Adipocyte (in vitro differentiated cells): ENCODE data around the gene CCDC88B.

Experiments
- DNase-seq: peaks from one replicate; pipeline ENCODE4 v3.0.0-alpha.2; 2015; ENCODE audit warnings: low read depth
- H3K27me3 ChIP-seq: replicated peaks from 2 replicates; pipeline ENCODE4 v1.7.0; 2013; ENCODE audit warnings: mild to moderate bottlenecking, low read length, moderate library complexity; ENCODE audit not compliant: control insufficient read depth, insufficient read depth
- H3K36me3 ChIP-seq: 2 replicates; pipeline ENCODE4 v1.7.0; 2013; ENCODE audit warnings: low read length, mild to moderate bottlenecking, moderate library complexity; ENCODE audit not compliant: control insufficient read depth, insufficient read depth, severe bottlenecking
- H3K4me1 ChIP-seq: 2 replicates; pipeline ENCODE4 v1.7.0; 2013; ENCODE audit warnings: mild to moderate bottlenecking, low read length, moderate library complexity; ENCODE audit not compliant: control insufficient read depth, insufficient read depth
- H3K4me3 ChIP-seq: 2 replicates; pipeline ENCODE4 v1.7.0; 2013; ENCODE audit warnings: mild to moderate bottlenecking, low read length, moderate library complexity
- H3K9ac ChIP-seq: 2 replicates; pipeline ENCODE4 v1.7.0; 2013; ENCODE audit warnings: mild to moderate bottlenecking, low read length, moderate library complexity
- H3K9me3 ChIP-seq: 2 replicates; pipeline ENCODE4 v1.7.0; 2013; ENCODE audit warnings: mild to moderate bottlenecking, low read length, moderate library complexity; ENCODE audit not compliant: control insufficient read depth

CCDC88B gene

GRCh38 chr11:64359712-64360445 lies 19.9 kb downstream of the CCDC88B start:
- H3K36me3 ChIP-seq: peaks cover 38% of the 10 kb centered on the region
- peaks cover 37% of the 10 kb centered on the region for H3K4me1 ChIP-seq
- DNase-seq: no peak
- H3K9me3 ChIP-seq: no peaks in the 10 kb centered on the region
- peak overlapping the region; percentile 98 for H3K9ac ChIP-seq
- no peaks in the 10 kb centered on the region for H3K27me3 ChIP-seq
- peak overlapping the region; percentile 97 for H3K4me3 ChIP-seq

DNA sequence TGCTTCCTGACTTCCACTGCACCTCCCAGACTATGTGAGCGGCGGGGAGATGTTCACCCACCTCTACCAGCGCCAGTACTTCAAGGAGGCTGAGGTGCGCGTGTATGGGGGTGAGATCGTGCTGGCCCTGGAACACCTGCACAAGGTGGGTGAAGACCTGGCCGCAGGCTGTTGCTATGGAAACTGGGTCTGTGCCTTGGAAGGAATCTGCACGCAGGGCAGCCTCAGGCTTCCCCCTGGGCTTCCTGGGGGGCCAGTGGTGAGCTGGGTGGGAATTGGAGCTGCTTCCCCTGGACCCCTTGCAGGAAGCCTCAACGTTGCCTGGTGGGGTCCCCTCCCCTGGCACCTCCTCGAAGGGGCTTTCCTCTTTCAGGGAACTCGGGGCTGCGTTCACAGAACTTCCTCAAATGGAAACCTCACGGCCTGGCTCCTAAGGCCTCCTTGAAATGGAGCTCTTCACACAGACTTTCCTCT lies 20.5 kb downstream of the CCDC88B start:
- Histone ChIP-seq H3K4me3 (no peak overlapping the region), H3K9me3 (no peaks in the 10 kb centered on the region), H3K4me1 (peaks cover 33% of the 10 kb centered on the region), H3K36me3 (peaks cover 43% of the 10 kb centered on the region), H3K27me3 (no peaks in the 10 kb centered on the region), H3K9ac (no peak overlapping the region)
- no peak for DNase-seq

GRCh38 chr11:64361659-64362058 lies 21.7 kb downstream of the CCDC88B start:
- Histone ChIP-seq H3K9ac (no peak overlapping the region), H3K27me3 (no peaks in the 10 kb centered on the region), H3K4me3 (no peak overlapping the region), H3K36me3 (peaks cover 54% of the 10 kb centered on the region), H3K4me1 (peaks cover 34% of the 10 kb centered on the region), H3K9me3 (no peaks in the 10 kb centered on the region)
- no peak for DNase-seq

DNA sequence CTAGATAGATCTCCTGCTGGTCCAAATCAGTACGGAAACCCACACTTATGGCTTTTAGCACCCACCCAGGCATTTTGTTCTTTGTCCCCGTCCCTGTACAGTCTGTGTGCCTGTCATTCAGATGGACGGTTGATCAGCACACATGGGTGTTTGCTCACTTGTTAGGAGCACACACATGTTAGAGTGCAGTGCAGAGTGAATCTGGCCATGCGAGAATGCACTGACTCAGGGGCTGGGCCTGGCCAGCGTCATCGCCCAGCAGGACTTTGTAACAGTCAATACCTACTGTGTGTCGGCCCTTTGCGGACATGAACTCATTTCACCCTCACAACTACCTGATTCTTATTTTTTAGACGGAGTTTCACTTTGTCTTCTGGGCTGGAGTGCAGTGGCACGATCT lies 22.3 kb downstream of the CCDC88B start:
- DNase-seq: no peak
- peaks cover 58% of the 10 kb centered on the region for H3K36me3 ChIP-seq

DNA sequence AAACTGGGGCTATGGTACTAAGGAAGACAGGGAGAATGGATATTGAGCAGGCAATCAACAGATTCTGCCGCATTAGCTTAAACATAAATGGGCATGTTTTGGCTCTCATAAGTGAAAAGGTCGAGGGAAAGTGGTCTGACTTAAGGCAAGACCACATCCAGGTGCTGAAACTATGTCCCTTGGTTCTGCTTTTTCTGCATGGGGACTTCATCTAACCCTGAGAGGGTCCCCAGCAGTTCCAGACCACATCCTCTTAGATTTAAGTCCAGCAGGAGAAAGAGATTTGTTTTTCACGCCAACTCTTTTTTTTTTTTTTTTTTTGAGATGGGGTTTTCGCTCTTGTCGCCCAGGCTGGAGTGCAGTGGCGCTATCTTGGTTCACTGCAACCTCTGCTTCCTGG lies 24.4 kb downstream of the CCDC88B start:
- Histone ChIP-seq H3K36me3 (peaks cover 67% of the 10 kb centered on the region), H3K4me3 (no peak overlapping the region), H3K9ac (no peak overlapping the region), H3K4me1 (peaks cover 23% of the 10 kb centered on the region), H3K9me3 (no peaks in the 10 kb centered on the region), H3K27me3 (no peaks in the 10 kb centered on the region)
- DNase-seq: no peak

More for the DNA sequence above, 22.3 kb downstream of the CCDC88B start:
- no peak overlapping the region for H3K4me3 ChIP-seq
- H3K27me3 ChIP-seq: no peaks in the 10 kb centered on the region
- no peaks in the 10 kb centered on the region for H3K9me3 ChIP-seq
- H3K9ac ChIP-seq: no peak overlapping the region
- peaks cover 35% of the 10 kb centered on the region for H3K4me1 ChIP-seq

DNA sequence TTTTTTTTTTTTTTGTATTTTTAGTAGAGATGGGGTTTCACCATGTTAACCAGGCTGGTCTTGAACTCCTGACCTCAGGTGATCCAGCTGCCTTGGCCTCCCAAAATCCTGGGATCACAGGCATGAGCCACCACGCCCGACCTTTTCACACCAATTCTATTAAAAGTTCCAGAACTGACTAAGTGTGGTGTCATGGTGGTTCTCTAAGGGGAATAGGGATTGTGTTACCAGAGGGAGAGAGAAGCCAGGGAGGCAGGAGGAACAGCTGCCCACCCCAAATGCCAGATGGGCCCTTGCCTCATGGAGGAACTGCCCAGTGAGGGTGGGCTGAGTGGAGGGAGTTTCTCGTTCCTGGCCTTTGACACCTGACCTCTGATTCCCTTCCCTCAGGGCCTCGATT lies 24.9 kb downstream of the CCDC88B start:
- H3K9me3 ChIP-seq: no peaks in the 10 kb centered on the region
- peaks cover 18% of the 10 kb centered on the region for H3K4me1 ChIP-seq
- no peak overlapping the region for H3K4me3 ChIP-seq
- no peaks in the 10 kb centered on the region for H3K27me3 ChIP-seq
- H3K9ac ChIP-seq: no peak overlapping the region
- H3K36me3 ChIP-seq: peaks cover 71% of the 10 kb centered on the region
- no peak for DNase-seq

DNA sequence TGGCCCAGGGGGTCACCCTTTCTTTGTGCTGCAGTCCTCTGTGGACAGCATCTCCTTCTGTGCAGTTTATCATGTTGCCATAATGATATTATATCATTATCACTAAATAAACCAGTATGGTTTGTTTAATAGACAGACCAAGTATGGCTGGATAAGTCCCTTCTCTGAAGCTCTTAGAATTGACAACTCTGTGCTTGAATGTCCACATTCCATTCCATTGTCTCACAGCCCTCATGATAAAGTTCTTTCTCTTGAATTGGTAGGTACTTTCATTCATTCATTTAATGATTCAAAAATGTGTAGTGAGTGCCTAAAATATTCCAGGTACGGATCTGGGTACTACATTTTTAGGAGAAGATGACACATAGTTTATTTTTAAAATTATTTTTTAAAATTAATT lies 26.7 kb downstream of the CCDC88B start:
- no peaks in the 10 kb centered on the region for H3K9me3 ChIP-seq
- peaks cover 69% of the 10 kb centered on the region for H3K36me3 ChIP-seq
- peaks cover 5% of the 10 kb centered on the region for H3K4me1 ChIP-seq

GRCh38 chr11:64367931-64368672 lies 28.1 kb downstream of the CCDC88B start:
- Histone ChIP-seq H3K4me1 (peaks cover 5% of the 10 kb centered on the region), H3K9ac (no peak overlapping the region), H3K9me3 (no peaks in the 10 kb centered on the region), H3K36me3 (peaks cover 59% of the 10 kb centered on the region), H3K27me3 (no peaks in the 10 kb centered on the region), H3K4me3 (no peak overlapping the region)
- no peak for DNase-seq

More for the DNA sequence above, 26.7 kb downstream of the CCDC88B start:
- H3K4me3 ChIP-seq: no peak overlapping the region
- no peak overlapping the region for H3K9ac ChIP-seq
- H3K27me3 ChIP-seq: no peaks in the 10 kb centered on the region
- DNase-seq: peak; percentile 14

DNA sequence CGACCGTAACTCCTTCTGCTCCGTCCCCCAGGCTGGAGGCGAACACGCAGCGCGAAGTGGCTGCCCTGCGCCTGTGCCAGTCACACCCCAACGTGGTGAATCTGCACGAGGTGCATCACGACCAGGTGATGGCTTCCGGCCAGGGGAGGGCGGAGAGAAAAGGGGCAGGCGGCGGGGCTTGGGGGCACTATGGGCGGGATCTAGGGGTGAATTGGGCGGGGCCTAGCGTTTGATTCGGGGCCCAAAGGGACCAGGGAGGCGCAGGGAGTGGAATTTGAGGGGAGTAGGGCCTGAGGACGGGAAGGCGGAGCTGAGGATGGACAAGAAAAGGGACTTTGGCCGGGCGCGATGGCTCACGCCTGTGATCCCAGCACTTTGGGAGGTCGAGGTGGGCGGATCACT lies 28.7 kb downstream of the CCDC88B start:
- DNase-seq: no peak
- Histone ChIP-seq H3K9ac (no peak overlapping the region), H3K36me3 (peaks cover 53% of the 10 kb centered on the region), H3K9me3 (no peaks in the 10 kb centered on the region), H3K27me3 (no peaks in the 10 kb centered on the region), H3K4me1 (peaks cover 5% of the 10 kb centered on the region), H3K4me3 (no peak overlapping the region)

DNA sequence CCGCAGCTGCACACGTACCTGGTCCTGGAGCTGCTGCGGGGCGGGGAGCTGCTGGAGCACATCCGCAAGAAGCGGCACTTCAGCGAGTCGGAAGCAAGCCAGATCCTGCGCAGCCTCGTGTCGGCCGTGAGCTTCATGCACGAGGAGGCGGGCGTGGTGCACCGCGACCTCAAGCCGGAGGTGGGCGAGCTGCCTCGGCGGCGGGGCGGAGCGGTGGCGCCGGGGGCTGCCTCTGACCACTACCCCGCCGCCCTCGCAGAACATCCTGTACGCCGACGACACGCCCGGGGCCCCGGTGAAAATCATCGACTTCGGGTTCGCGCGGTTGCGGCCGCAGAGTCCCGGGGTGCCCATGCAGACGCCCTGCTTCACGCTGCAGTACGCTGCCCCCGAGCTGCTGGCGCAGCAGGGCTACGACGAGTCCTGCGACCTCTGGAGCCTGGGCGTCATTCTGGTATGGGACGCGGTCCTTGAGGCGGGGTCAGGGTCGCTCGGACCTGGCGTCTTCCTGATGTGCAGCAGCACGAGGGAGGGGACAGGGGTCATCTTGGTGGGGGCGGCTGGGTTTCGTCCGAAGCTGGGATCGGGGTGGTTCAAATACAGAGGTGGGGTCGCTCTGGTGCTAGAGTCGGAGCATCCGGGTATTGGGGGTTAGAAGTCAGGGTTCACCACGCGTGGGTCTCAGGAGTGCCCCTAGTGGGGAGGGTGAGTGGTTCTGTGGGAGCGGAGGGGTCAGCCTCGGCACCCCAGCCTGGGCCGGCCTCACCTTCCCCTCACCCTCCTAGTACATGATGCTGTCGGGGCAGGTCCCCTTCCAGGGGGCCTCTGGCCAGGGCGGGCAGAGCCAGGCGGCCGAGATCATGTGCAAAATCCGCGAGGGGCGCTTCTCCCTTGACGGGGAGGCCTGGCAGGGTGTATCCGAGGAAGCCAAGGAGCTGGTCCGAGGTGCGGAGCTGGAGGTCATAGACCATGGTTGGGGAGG lies 29.7 kb downstream of the CCDC88B start:
- Histone ChIP-seq H3K27me3 (no peaks in the 10 kb centered on the region), H3K4me1 (peaks cover 5% of the 10 kb centered on the region), H3K9ac (no peak overlapping the region), H3K9me3 (no peaks in the 10 kb centered on the region), H3K36me3 (peaks cover 45% of the 10 kb centered on the region), H3K4me3 (no peak overlapping the region)
- no peak for DNase-seq

GRCh38 chr11:64371201-64371600 lies 31.2 kb downstream of the CCDC88B start:
- Histone ChIP-seq H3K27me3 (no peaks in the 10 kb centered on the region), H3K9ac (no peak overlapping the region), H3K9me3 (no peaks in the 10 kb centered on the region), H3K4me3 (no peak overlapping the region), H3K4me1 (peaks cover 5% of the 10 kb centered on the region), H3K36me3 (peaks cover 33% of the 10 kb centered on the region)
- no peak for DNase-seq
